Breast epithelium (tissue), 4 donors: ENCODE data around the gene ME3. TPM values are rescaled to one million over a fixed set of nuclear protein-coding genes. Genes with fewer than 3 reads are reported as not detected.

Experiments
- DNase-seq, 2 donors: peaks; one replicate each; pipeline ENCODE4 v3.0.0-alpha.2; 2019; ENCODE audit warnings: low spot score in 2 of 2
- H3K27ac ChIP-seq, 2 donors: fragments of 200-600 bp; sonication (generic) in 1 of 2; one replicate each; pipeline ENCODE4 v1.5.1; 2016 to 2019; ENCODE audit warnings: mild to moderate bottlenecking in 1 of 2
- H3K27me3 ChIP-seq, 2 donors: fragments of 200-600 bp; sonication (generic) in 1 of 2; one replicate each; pipeline versions ENCODE4 v1.5.1 to v1.6.0; 2017 to 2019; ENCODE audit warnings: control low read depth in 1 of 2, mild to moderate bottlenecking in 1 of 2
- H3K36me3 ChIP-seq: fragments of 200-600 bp; one replicate; pipeline ENCODE4 v1.5.1; 2019
- H3K4me1 ChIP-seq, 2 donors: fragments of 200-600 bp; sonication (generic); one replicate each; pipeline ENCODE4 v1.5.1; 2016 to 2019; ENCODE audit warnings: control low read depth in 1 of 2
- H3K4me3 ChIP-seq, 3 donors: fragments of 200-600 bp; sonication (generic); 1 replicate in 2 of 3; 2 replicates in 1 of 3; pipeline ENCODE4 v1.5.1; 2016 to 2019; ENCODE audit warnings: mild to moderate bottlenecking in 3 of 3, moderate library complexity in 2 of 3
- H3K9me3 ChIP-seq, 2 donors: fragments of 200-600 bp; sonication (generic) in 1 of 2; one replicate each; pipeline ENCODE4 v1.5.1; 2016 to 2019; ENCODE audit warnings: control low read depth in 1 of 2
- POLR2A ChIP-seq: fragments of 450-650 bp; IDR thresholded peaks from one replicate; pipeline ENCODE4 v1.6.1; 2016; ENCODE audit warnings: antibody characterized with exemption, mild to moderate bottlenecking, moderate library complexity
- POLR2AphosphoS5 ChIP-seq, 3 donors: sonication (generic); formaldehyde crosslinking; IDR thresholded peaks; one replicate each; pipeline ENCODE4 v1.6.1; 2017; ENCODE audit warnings: antibody characterized with exemption in 3 of 3
- intact Hi-C: fragments of 100-400 bp; cut with DNase I; formaldehyde crosslinking; loops from one replicate; pipeline ENCODE4 v1.15.1; 2023; ENCODE audit warnings: low total_unique reads
- total RNA-seq, 3 donors: library from RNA; depleted of rRNA; stranded (reverse); fragments of >200 nt; gene quantifications; one replicate each; pipeline ENCODE4 v1.1.0, GENCODE V29; 2016
- TF ChIP-seq, protein P1 (sequence below), 3 donors: fragments of 450-650 bp; IDR thresholded peaks; one replicate each; pipeline ENCODE4 v1.5.1; 2016 to 2017; ENCODE audit warnings: antibody characterized with exemption in 3 of 3, mild to moderate bottlenecking in 3 of 3, moderate library complexity in 3 of 3

The ME3 gene
- total RNA-seq, 3 donors from 2014 or later, result 53.0 to 68.5 (median 56.3) TPM

DNA sequence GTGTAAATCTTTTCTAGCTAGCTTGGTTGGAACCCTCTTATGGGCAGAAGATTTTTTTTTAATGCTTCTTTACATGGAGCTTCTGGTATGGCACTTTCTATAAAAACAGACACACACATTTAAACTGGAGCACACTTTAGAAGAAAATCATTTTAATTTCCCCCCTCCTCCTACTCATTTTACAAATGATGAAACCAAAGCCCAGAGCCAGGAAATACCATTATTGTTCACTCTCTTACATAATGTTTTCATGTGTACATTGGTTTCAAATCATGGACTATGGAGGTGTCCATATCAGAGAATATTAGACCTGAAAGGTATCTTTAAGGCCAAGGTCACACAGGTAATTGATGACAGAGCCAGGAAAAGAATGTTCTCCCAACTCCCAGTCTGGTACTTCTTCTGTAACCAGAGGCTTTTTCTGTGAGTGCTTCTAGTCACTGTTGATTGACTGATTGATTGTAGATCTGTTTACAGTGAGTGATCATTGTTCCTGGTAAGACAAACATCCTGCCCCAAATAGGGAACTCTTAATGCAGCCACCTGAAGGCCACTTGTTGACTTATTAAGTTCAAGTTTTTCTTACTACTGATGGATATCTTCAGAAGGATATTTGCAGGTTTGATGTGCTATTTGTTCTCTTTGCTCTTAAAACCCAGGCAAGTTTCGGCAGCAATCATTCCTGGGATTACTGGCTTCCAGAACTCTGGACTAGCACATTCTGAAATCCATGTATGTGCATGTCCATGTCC lies 26.8 kb upstream of the ME3 start:
- H3K27me3 ChIP-seq, result no peaks in the 10 kb centered on the region
- no peak overlapping the region for H3K4me3 ChIP-seq
- no peaks in the 10 kb centered on the region for H3K9me3 ChIP-seq
- no peaks in the 10 kb centered on the region for H3K36me3 ChIP-seq
- intact Hi-C loops, result no loop called here
- peak overlapping the region; percentile 53 to 60 for H3K27ac ChIP-seq
- TF ChIP-seq, protein P1, sequence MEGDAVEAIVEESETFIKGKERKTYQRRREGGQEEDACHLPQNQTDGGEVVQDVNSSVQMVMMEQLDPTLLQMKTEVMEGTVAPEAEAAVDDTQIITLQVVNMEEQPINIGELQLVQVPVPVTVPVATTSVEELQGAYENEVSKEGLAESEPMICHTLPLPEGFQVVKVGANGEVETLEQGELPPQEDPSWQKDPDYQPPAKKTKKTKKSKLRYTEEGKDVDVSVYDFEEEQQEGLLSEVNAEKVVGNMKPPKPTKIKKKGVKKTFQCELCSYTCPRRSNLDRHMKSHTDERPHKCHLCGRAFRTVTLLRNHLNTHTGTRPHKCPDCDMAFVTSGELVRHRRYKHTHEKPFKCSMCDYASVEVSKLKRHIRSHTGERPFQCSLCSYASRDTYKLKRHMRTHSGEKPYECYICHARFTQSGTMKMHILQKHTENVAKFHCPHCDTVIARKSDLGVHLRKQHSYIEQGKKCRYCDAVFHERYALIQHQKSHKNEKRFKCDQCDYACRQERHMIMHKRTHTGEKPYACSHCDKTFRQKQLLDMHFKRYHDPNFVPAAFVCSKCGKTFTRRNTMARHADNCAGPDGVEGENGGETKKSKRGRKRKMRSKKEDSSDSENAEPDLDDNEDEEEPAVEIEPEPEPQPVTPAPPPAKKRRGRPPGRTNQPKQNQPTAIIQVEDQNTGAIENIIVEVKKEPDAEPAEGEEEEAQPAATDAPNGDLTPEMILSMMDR (IDR thresholded peaks at IDR 0.05), result no peak
- TF ChIP-seq POLR2A, result no peak
- no peak for TF ChIP-seq POLR2AphosphoS5 (IDR thresholded peaks at IDR 0.05)
- H3K4me1 ChIP-seq, result peaks cover 0 to 12% of the 10 kb centered on the region in 2 donors
- DNase-seq, result peak in 1 of 2 donors; percentile 35

DNA sequence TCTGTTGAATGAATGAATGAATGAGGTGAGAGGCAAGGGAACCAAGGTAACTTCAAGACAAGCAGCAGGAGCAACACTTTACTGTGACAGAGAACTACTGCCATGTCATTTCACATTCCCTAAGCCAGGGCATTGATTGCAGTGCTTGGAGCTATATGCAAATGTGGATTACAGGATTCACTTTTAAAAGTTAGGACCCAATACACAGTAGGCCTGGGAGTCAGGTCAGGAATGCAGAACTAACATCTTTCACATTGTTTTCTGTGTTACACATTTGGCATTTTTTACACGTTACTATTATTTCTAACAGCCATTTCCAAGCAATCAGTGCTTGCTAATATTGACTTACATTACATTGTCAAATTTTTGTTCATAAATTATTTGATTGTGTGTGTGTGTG lies 26.2 kb upstream of the ME3 start:
- Histone ChIP-seq H3K27me3 (no peaks in the 10 kb centered on the region), H3K36me3 (no peaks in the 10 kb centered on the region), H3K9me3 (no peaks in the 10 kb centered on the region), H3K4me1 (peaks cover 0 to 12% of the 10 kb centered on the region in 2 donors), H3K4me3 (no peak overlapping the region), H3K27ac (peak overlapping the region in 1 of 2 donors; percentile 53)
- TF ChIP-seq, protein P1 (IDR thresholded peaks at IDR 0.05), result no peak
- TF ChIP-seq POLR2AphosphoS5 (IDR thresholded peaks at IDR 0.05) (no peak), POLR2A (no peak)
- DNase-seq, result no peak
- intact Hi-C loops, result no loop called here

DNA sequence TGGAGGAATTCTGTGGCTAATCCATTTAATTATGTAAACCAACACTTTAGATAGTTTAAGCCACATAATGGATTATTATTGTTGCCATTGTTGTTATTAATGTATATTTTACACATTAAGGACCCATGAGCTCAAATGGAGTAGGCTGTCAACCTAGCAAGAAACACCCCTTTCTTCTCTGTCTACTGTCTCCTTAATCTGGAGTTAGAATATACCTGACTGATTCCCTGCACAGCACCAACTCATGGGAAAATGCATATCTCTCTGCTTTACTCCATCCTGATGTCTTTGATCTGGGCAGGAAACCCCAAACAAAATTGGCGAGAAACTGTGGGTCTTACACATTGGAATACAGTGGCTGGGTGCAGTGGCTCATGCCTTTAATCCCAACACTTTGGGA lies 24.0 kb upstream of the ME3 start:
- H3K27ac ChIP-seq, result peak overlapping the region; percentile 74 to 82

DNA sequence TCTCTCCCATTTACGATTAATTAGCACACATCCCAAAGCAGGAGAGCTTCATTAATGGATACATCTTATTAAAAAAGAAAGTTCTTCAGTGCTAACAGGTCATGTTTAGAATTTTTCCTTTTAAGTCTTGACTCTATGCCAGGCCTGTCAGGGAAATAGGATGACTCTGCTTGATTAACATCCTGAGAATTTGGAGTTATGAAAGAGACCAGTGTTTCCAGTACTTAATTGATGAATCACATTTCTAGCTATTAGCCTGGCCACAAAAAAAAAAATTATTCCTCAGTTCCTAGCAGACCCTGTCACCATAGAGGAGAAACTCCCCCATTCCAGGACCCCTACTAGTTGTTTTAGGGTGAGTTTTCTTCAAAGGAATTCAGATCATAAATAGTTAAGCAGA lies 23.6 kb upstream of the ME3 start:
- TF ChIP-seq POLR2A, result no peak
- no peak for TF ChIP-seq POLR2AphosphoS5 (IDR thresholded peaks at IDR 0.05)
- TF ChIP-seq, protein P1 (IDR thresholded peaks at IDR 0.05), result no peak
- Histone ChIP-seq H3K4me3 (no peak overlapping the region), H3K27me3 (no peaks in the 10 kb centered on the region), H3K36me3 (no peaks in the 10 kb centered on the region), H3K9me3 (no peaks in the 10 kb centered on the region), H3K27ac (peak overlapping the region; percentile 74 to 85), H3K4me1 (peaks cover 0 to 12% of the 10 kb centered on the region in 2 donors)
- DNase-seq, result no peak
- intact Hi-C loops, result no loop called here

More for the DNA sequence above, 24.0 kb upstream of the ME3 start:
- TF ChIP-seq POLR2A (no peak), POLR2AphosphoS5 (IDR thresholded peaks at IDR 0.05) (no peak)
- TF ChIP-seq, protein P1 (IDR thresholded peaks at IDR 0.05), result no peak
- Histone ChIP-seq H3K36me3 (no peaks in the 10 kb centered on the region), H3K9me3 (no peaks in the 10 kb centered on the region), H3K27me3 (no peaks in the 10 kb centered on the region), H3K4me1 (peaks cover 0 to 12% of the 10 kb centered on the region in 2 donors), H3K4me3 (no peak overlapping the region)
- intact Hi-C loops, result no loop called here
- no peak for DNase-seq

DNA sequence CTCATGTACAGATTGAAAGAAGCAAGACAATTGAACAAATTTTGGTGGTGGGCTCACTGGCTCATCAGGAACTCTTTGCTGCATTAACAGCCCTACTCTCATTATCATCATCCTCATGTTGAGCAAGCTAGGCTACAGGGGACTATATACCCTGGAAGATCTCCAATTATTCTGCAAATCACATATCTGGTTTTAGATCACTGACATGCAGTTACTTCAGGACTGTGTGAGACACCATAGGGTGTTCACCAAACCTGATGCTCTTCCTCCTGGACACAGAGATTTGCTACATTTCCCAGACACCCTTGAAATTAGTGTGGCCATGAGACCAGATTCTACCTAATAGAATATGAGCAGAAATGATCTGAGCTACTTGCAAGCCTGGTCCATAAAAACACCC lies 23.0 kb upstream of the ME3 start:
- H3K36me3 ChIP-seq, result no peaks in the 10 kb centered on the region
- H3K4me1 ChIP-seq, result peaks cover 0 to 12% of the 10 kb centered on the region in 2 donors
- H3K27me3 ChIP-seq, result no peaks in the 10 kb centered on the region
- no peak overlapping the region for H3K4me3 ChIP-seq
- intact Hi-C loops, result no loop called here
- H3K27ac ChIP-seq, result peak overlapping the region; percentile 74 to 85
- DNase-seq, result no peak
- H3K9me3 ChIP-seq, result no peaks in the 10 kb centered on the region
- TF ChIP-seq, protein P1 (IDR thresholded peaks at IDR 0.05), result no peak
- TF ChIP-seq POLR2A (no peak), POLR2AphosphoS5 (IDR thresholded peaks at IDR 0.05) (no peak)
